ENCODE measurements around the gene SAMD14.

The SAMD14 gene

DNA sequence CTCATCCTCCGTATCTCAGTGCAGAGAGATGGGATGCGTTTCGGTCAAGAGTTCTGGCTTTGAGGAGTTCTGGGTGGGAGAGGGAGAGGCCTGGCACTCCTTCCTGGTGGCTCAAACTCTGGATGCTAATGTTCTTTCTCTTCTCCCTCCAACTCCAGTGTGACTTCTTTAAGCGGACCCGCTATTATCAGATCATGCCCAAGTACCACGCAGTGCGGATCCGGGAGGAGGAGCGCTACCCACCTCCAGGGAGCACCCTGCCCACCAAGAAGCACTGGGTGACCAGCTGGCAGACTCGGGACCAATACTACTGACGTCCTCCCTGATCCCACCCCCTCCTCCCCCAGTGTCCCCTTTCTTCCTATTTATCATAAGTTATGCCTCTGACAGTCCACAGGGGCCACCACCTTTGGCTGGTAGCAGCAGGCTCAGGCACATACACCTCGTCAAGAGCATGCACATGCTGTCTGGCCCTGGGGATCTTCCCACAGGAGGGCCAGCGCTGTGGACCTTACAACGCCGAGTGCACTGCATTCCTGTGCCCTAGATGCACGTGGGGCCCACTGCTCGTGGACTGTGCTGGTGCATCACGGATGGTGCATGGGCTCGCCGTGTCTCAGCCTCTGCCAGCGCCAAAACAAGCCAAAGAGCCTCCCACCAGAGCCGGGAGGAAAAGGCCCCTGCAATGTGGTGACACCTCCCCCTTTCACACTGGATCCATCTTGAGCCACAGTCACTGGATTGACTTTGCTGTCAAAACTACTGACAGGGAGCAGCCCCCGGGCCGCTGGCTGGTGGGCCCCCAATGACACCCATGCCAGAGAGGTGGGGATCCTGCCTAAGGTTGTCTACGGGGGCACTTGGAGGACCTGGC is 40.8 kb downstream of the SAMD14 start:
- Histone ChIP-seq H3K9me3 (ENCODE audit: control insufficient read depth, insufficient read depth, low read length) (no peaks in the 10 kb centered on the region), H3K4me3 (ENCODE audit: low read length) (no peak overlapping the region), H3K4me1 (ENCODE audit: control insufficient read depth, insufficient read depth, low read length) (no peaks in the 10 kb centered on the region), H3K27ac (ENCODE audit: low read length) (no peak overlapping the region), H3K36me3 (ENCODE audit: control insufficient read depth, insufficient read depth, low read length) (no peaks in the 10 kb centered on the region; the same call in 1 of the 2 replicates), H3K27me3 (ENCODE audit: control insufficient read depth, insufficient read depth, low read length) (no peaks in the 10 kb centered on the region)
- no peak for DNase-seq (ENCODE audit: low read depth, low spot score)
- no CpG with 5 or more reads among the region's 25 CpGs for WGBS (ENCODE audit: insufficient coverage, insufficient read length)

DNA sequence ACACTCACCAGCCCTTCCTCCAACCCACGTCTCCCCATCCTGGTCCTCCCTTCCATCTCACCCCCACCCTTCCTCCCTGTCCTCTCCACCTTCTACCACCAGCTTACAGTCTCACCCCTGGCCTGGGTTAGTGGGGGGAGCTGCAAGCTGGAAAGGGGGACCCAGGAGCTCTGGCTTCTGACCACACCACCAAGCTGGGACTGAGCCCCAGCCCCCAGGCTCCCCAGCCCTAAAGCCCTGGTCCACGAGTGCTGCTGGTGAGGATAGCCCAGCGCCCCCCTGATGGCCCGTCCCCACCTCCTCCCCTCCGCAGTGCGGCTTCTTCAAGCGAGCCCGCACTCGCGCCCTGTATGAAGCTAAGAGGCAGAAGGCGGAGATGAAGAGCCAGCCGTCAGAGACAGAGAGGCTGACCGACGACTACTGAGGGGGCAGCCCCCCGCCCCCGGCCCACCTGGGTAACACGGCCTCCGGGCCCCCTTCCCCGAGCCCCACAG is 42.0 kb downstream of the SAMD14 start:
- Histone ChIP-seq H3K27me3 (ENCODE audit: control insufficient read depth, insufficient read depth, low read length) (no peaks in the 10 kb centered on the region), H3K4me3 (ENCODE audit: low read length) (no peak overlapping the region), H3K36me3 (ENCODE audit: control insufficient read depth, insufficient read depth, low read length) (no peaks in the 10 kb centered on the region; the same call in 1 of the 2 replicates), H3K27ac (ENCODE audit: low read length) (no peak overlapping the region), H3K9me3 (ENCODE audit: control insufficient read depth, insufficient read depth, low read length) (no peaks in the 10 kb centered on the region), H3K4me1 (ENCODE audit: control insufficient read depth, insufficient read depth, low read length) (no peaks in the 10 kb centered on the region)
- DNase-seq (ENCODE audit: low read depth, low spot score) = no peak
- no CpG with 5 or more reads among the region's 19 CpGs for WGBS (ENCODE audit: insufficient coverage, insufficient read length)

DNA sequence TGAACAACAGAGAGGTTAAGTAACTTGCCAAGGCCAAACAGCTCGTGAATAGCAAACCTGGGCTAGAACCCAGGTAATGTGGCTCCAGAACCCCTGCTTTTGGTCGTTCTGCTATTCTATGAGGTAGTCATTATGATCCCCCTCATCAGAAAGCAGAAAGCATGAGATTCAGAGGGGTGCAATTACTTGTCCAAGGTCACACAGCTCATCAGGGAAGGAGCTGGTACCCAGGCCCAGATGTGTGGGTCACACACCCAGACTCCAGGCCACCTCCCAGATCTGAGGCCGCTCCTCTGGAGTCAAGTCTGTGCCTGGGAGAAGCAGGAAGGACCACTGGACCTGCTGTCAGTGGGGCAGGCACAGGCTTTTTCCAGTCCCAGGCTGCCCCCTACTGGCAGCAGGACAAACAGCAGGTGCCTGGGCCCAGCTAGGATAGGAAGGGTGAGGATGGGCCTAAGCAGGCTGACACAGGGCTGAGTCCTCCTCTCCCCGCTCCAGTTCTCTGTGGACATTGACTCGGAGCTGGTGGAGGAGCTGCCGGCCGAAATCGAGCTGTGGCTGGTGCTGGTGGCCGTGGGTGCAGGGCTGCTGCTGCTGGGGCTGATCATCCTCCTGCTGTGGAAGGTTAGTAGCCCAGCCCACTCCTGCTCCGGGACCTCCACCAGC is 42.6 kb downstream of the SAMD14 start:
- no peak for DNase-seq (ENCODE audit: low read depth, low spot score)
- no peaks in the 10 kb centered on the region for H3K27me3 ChIP-seq (ENCODE audit: control insufficient read depth, insufficient read depth, low read length)
- H3K36me3 ChIP-seq (ENCODE audit: control insufficient read depth, insufficient read depth, low read length) = no peaks in the 10 kb centered on the region; the same call in 1 of the 2 replicates
- no peaks in the 10 kb centered on the region for H3K4me1 ChIP-seq (ENCODE audit: control insufficient read depth, insufficient read depth, low read length)
- H3K27ac ChIP-seq (ENCODE audit: low read length) = no peak overlapping the region
- no peak overlapping the region for H3K4me3 ChIP-seq (ENCODE audit: low read length)
- no CpG with 5 or more reads among the region's 10 CpGs for WGBS (ENCODE audit: insufficient coverage, insufficient read length)
- H3K9me3 ChIP-seq (ENCODE audit: control insufficient read depth, insufficient read depth, low read length) = no peaks in the 10 kb centered on the region

DNA sequence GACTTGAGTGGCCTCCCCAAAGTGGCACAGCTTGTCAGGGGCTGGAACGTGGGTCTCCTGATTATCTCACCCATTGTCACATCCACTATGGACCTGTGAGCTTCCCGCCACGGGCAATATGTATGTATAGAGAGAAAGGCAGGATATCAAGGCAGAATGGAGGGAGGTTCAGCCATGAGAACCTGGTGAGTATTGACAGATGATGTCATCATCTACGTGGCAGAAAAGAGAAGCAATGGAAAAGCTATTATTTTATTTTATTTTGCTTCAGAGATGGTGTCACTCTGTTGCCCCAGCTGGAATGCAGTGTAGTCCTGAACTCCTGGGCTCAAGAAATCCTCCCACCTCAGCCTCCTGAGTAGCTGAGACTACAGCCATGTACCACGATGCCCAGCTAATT is 48.2 kb downstream of the SAMD14 start:
- Histone ChIP-seq H3K4me1 (ENCODE audit: control insufficient read depth, insufficient read depth, low read length) (no peaks in the 10 kb centered on the region), H3K9me3 (ENCODE audit: control insufficient read depth, insufficient read depth, low read length) (no peaks in the 10 kb centered on the region), H3K27me3 (ENCODE audit: control insufficient read depth, insufficient read depth, low read length) (no peaks in the 10 kb centered on the region), H3K27ac (ENCODE audit: low read length) (no peak overlapping the region), H3K4me3 (ENCODE audit: low read length) (no peak overlapping the region), H3K36me3 (ENCODE audit: control insufficient read depth, insufficient read depth, low read length) (0 out of 2 replicates have a peak, but pooled peaks cover 3% of the 10 kb centered on the region)
- WGBS (ENCODE audit: insufficient coverage, insufficient read length) = no CpG with 5 or more reads among the region's 5 CpGs
- DNase-seq (ENCODE audit: low read depth, low spot score) = no peak

DNA sequence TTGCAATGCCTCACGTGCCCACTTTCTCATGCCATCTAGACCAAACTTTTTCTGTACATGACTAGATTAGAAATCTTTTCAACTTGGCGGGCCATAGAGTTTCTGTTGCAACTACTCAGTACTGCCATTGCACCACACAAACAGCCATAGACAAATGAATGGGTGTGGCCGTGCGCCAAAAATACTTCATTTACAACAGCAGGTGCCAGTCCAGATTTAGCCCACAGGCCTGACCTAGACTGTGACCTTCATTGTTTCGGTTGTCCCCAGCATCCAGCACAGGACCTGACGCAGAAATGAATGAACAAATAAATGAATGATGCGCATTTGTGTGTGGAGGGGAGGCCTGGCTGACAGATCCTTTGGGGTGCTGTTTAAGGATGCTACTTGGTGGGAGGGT is 49.1 kb downstream of the SAMD14 start:
- no peak overlapping the region for H3K27ac ChIP-seq (ENCODE audit: low read length)
- H3K4me1 ChIP-seq (ENCODE audit: control insufficient read depth, insufficient read depth, low read length) = no peaks in the 10 kb centered on the region
- DNase-seq (ENCODE audit: low read depth, low spot score) = no peak
- H3K9me3 ChIP-seq (ENCODE audit: control insufficient read depth, insufficient read depth, low read length) = no peaks in the 10 kb centered on the region
- 0 out of 2 replicates have a peak, but pooled peaks cover 3% of the 10 kb centered on the region for H3K36me3 ChIP-seq (ENCODE audit: control insufficient read depth, insufficient read depth, low read length)
- no CpG with 5 or more reads among the region's 7 CpGs for WGBS (ENCODE audit: insufficient coverage, insufficient read length)
- no peaks in the 10 kb centered on the region for H3K27me3 ChIP-seq (ENCODE audit: control insufficient read depth, insufficient read depth, low read length)
- H3K4me3 ChIP-seq (ENCODE audit: low read length) = no peak overlapping the region

DNA sequence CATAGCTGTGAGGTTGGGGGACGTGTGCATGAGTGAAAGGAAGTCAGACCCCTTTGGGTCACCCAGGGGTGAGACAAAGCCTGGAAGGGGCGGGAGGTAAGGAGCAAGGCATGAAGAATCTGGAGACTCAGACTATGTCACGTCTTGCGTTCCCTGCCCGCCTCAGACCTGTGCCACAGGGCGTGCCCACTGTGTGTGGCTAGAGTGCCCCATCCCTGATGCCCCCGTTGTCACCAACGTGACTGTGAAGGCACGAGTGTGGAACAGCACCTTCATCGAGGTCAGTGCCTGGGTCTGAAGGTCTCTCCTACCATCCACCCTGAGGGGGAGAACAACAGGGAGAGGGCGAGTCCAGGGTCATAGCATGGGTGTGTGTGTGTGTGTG is 49.9 kb downstream of the SAMD14 start:
- Histone ChIP-seq H3K36me3 (ENCODE audit: control insufficient read depth, insufficient read depth, low read length) (0 out of 2 replicates have a peak, but pooled peaks cover 3% of the 10 kb centered on the region), H3K4me3 (ENCODE audit: low read length) (no peak overlapping the region), H3K27me3 (ENCODE audit: control insufficient read depth, insufficient read depth, low read length) (no peaks in the 10 kb centered on the region), H3K27ac (ENCODE audit: low read length) (no peak overlapping the region), H3K4me1 (ENCODE audit: control insufficient read depth, insufficient read depth, low read length) (no peaks in the 10 kb centered on the region), H3K9me3 (ENCODE audit: control insufficient read depth, insufficient read depth, low read length) (no peaks in the 10 kb centered on the region)
- no peak for DNase-seq (ENCODE audit: low read depth, low spot score)
- WGBS (ENCODE audit: insufficient coverage, insufficient read length) = no CpG with 5 or more reads among the region's 11 CpGs

DNA sequence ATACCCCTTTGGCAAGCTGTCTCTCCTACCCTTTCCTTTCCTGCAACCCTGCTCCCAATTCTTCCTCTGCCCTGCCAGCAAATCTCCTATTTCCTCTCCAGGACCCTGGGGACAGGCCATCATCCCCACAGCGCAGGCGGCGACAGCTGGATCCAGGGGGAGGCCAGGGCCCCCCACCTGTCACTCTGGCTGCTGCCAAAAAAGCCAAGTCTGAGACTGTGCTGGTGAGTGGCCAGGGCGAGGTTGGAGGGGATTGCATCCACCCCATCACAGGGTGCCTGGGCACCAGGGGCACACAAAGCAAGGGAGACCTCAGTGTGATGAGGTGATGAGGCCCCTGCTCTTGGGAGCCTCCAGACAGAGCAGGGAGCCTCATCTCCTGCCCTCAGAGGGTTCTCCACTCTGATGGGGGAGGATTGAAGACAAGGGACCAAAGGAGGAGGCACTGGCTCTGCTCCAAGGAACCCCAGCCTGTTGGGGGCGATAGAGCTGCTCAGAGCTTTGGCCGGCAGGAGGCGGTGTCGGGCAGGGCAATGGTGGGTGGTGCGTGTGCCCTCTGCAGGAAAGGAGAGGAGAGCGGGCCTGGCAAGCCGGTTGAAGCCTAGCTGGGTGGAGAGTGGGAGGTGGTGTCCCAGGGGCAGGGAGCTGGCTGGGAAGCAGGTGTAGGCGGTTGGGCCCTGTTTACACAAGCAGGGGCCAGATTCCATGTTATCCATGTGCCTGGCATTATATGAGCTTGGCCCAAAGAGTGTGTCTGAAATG is 50.4 kb downstream of the SAMD14 start:
- Histone ChIP-seq H3K36me3 (ENCODE audit: control insufficient read depth, insufficient read depth, low read length) (0 out of 2 replicates have a peak, but pooled peaks cover 3% of the 10 kb centered on the region), H3K27me3 (ENCODE audit: control insufficient read depth, insufficient read depth, low read length) (no peaks in the 10 kb centered on the region), H3K9me3 (ENCODE audit: control insufficient read depth, insufficient read depth, low read length) (no peaks in the 10 kb centered on the region), H3K4me1 (ENCODE audit: control insufficient read depth, insufficient read depth, low read length) (no peaks in the 10 kb centered on the region), H3K27ac (ENCODE audit: low read length) (no peak overlapping the region), H3K4me3 (ENCODE audit: low read length) (no peak overlapping the region)
- WGBS (ENCODE audit: insufficient coverage, insufficient read length) = no CpG with 5 or more reads among the region's 12 CpGs
- no peak for DNase-seq (ENCODE audit: low read depth, low spot score)

DNA sequence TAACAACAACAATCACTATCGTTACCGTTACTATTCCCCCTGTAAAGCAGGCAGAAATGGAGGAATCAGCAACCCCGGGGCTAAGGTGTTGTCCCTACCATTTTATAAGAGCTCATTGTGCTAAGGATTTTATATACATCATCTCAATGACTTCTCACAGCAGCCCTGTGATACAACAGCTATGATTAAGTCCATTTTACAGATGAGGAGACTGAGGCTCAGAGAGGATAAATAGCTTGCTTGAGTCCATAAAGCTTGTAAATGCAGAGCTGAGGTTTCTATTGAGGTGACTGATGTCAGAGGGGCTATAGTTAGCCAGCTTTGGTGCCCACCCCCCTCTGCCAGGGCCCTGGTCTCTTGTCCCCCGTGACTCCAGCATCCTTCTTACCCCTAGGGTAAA is 51.5 kb downstream of the SAMD14 start:
- 0 out of 2 replicates have a peak, but pooled peaks cover 3% of the 10 kb centered on the region for H3K36me3 ChIP-seq (ENCODE audit: control insufficient read depth, insufficient read depth, low read length)
- H3K4me3 ChIP-seq (ENCODE audit: low read length) = no peak overlapping the region
- no CpG with 5 or more reads among the region's 4 CpGs for WGBS (ENCODE audit: insufficient coverage, insufficient read length)
- no peaks in the 10 kb centered on the region for H3K9me3 ChIP-seq (ENCODE audit: control insufficient read depth, insufficient read depth, low read length)
- DNase-seq (ENCODE audit: low read depth, low spot score) = no peak
- no peak overlapping the region for H3K27ac ChIP-seq (ENCODE audit: low read length)
- H3K4me1 ChIP-seq (ENCODE audit: control insufficient read depth, insufficient read depth, low read length) = no peaks in the 10 kb centered on the region
- H3K27me3 ChIP-seq (ENCODE audit: control insufficient read depth, insufficient read depth, low read length) = no peaks in the 10 kb centered on the region

DNA sequence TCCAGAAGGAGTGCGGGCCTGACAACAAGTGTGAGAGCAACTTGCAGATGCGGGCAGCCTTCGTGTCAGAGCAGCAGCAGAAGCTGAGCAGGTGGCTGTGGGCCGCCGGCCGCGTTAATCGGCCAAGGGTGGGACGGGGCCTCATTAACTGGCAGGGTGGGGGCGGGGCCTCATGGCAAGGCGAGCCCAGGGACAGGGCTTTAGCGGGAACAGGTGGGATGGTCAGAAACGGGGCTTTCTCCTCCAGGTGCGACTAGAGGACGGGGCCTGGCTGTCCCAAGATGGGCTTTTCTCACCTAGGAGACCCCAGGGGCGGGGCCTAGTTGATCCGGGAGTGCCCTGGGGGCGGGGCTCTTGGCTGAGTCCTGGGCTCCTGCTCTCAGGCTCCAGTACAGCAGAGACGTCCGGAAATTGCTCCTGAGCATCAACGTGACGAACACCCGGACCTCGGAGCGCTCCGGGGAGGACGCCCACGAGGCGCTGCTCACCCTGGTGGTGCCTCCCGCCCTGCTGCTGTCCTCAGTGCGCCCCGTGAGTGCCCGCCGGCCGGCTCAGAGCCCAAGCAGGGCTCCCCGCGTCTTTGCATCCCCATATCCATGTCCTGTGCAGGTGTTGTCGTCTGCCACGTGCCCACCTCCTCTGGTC is 53.2 kb downstream of the SAMD14 start:
- no peak overlapping the region for H3K27ac ChIP-seq (ENCODE audit: low read length)
- no peaks in the 10 kb centered on the region for H3K4me1 ChIP-seq (ENCODE audit: control insufficient read depth, insufficient read depth, low read length)
- WGBS (ENCODE audit: insufficient coverage, insufficient read length) = no CpG with 5 or more reads among the region's 39 CpGs
- H3K36me3 ChIP-seq (ENCODE audit: control insufficient read depth, insufficient read depth, low read length) = 0 out of 2 replicates have a peak, but pooled peaks cover 3% of the 10 kb centered on the region
- no peaks in the 10 kb centered on the region for H3K27me3 ChIP-seq (ENCODE audit: control insufficient read depth, insufficient read depth, low read length)
- no peaks in the 10 kb centered on the region for H3K9me3 ChIP-seq (ENCODE audit: control insufficient read depth, insufficient read depth, low read length)
- DNase-seq (ENCODE audit: low read depth, low spot score) = no peak
- H3K4me3 ChIP-seq (ENCODE audit: low read length) = no peak overlapping the region

DNA sequence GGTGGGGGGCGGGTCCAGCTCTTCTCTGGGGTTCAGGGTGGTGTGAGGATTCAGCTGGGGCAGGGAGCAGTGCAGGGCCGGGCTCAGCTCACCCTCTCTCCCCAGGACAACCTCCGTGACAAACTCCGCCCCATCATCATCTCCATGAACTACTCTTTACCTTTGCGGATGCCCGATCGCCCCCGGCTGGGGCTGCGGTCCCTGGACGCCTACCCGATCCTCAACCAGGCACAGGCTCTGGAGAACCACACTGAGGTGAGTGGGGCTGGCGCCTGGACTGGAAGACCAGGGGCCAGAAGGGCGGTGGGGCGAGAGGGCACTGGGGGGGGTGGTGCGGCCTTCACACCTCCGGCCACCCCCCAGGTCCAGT is 53.8 kb downstream of the SAMD14 start:
- no peak overlapping the region for H3K4me3 ChIP-seq (ENCODE audit: low read length)
- no peaks in the 10 kb centered on the region for H3K27me3 ChIP-seq (ENCODE audit: control insufficient read depth, insufficient read depth, low read length)
- no peaks in the 10 kb centered on the region for H3K9me3 ChIP-seq (ENCODE audit: control insufficient read depth, insufficient read depth, low read length)
- H3K4me1 ChIP-seq (ENCODE audit: control insufficient read depth, insufficient read depth, low read length) = no peaks in the 10 kb centered on the region
- no peak for DNase-seq (ENCODE audit: low read depth, low spot score)
- 0 out of 2 replicates have a peak, but pooled peaks cover 3% of the 10 kb centered on the region for H3K36me3 ChIP-seq (ENCODE audit: control insufficient read depth, insufficient read depth, low read length)
- H3K27ac ChIP-seq (ENCODE audit: low read length) = no peak overlapping the region
- WGBS (ENCODE audit: insufficient coverage, insufficient read length) = no CpG with 5 or more reads among the region's 16 CpGs
